Fibroblast of lung (primary cell): ENCODE measurements around the gene CNN1.
"Not testable (repeated sequence)": the region's sequence is repeated elsewhere in the genome, so short reads cannot be mapped to it uniquely, and the experiment has no call there.

Experiments
- CTCF ChIP-seq, 2 donors: IDR thresholded peaks in 1 of 2; conservative IDR thresholded peaks in 1 of 2; 1 replicate in 1 of 2; 2 replicates in 1 of 2; pipeline ENCODE4 v1.5.1; 2011 to 2012; ENCODE audit warnings: low read length in 2 of 2, control low read depth in 1 of 2, inconsistent platforms in 1 of 2, low read depth in 1 of 2, mild to moderate bottlenecking in 1 of 2
- EZH2 ChIP-seq: IDR thresholded peaks from 2 replicates; pipeline ENCODE4 v1.5.1; 2012; ENCODE audit warnings: low read length, control low read depth, mild to moderate bottlenecking; ENCODE audit errors: missing control alignments

GRCh38 chr19:11565649-11565980, 27.0 kb downstream of the CNN1 start:
- TF ChIP-seq CTCF (conservative IDR thresholded peaks at IDR 0.05 in 1 of 2, IDR thresholded peaks at IDR 0.05 in 1 of 2; ENCODE audit: low read depth in 1 of 2, low read length in 2 of 2); EZH2: not testable (repeated sequence)
